ENCODE measurements around the gene AK9.

The AK9 gene

DNA sequence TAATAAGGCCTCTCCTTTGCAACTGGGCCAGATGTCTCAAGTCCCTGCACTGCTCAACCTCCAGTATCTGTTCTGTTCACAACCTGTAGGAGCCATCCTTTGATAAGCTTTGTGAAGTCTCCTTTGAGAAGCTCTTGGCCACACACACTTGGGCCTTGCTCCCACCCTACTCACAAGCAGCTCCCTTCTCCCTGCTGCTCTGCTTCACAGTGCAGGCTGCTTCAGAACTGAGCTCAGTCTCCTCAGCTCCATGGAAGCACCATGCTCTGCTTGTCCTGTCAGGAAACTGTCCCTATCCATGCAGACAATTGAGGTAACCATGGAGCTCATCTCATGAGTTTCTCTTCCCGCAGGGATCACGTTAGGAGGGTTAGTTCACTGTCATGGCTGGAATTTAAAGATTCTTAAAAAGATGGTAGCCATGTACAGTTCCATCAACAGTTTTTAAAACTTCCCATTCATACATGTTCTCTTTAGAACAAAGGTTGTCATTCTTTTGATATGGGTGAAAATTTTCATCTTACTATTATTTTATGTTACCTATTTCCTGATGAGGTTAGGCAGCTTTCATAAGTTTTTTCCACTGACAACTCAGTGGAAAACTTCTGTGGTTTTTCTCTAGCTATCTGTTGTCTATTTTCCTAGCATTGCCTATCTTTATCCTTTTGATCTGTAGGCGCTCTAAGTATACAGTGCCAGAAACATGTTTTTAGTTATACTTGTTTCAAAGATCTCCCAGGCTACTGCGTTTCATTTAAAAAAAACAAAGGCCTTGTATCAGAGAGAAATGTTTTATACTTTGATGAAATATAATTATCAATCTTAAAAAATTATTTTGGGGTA lies 62.6 kb downstream of the AK9 start:
- H3K4me3 ChIP-seq (ENCODE audit: low read depth, low read length): no peak overlapping the region
- TF ChIP-seq, protein P1, sequence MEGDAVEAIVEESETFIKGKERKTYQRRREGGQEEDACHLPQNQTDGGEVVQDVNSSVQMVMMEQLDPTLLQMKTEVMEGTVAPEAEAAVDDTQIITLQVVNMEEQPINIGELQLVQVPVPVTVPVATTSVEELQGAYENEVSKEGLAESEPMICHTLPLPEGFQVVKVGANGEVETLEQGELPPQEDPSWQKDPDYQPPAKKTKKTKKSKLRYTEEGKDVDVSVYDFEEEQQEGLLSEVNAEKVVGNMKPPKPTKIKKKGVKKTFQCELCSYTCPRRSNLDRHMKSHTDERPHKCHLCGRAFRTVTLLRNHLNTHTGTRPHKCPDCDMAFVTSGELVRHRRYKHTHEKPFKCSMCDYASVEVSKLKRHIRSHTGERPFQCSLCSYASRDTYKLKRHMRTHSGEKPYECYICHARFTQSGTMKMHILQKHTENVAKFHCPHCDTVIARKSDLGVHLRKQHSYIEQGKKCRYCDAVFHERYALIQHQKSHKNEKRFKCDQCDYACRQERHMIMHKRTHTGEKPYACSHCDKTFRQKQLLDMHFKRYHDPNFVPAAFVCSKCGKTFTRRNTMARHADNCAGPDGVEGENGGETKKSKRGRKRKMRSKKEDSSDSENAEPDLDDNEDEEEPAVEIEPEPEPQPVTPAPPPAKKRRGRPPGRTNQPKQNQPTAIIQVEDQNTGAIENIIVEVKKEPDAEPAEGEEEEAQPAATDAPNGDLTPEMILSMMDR (IDR thresholded peaks at IDR 0.05; ENCODE audit: borderline replicate concordance, insufficient read depth, low read depth, low read length): no peak

DNA sequence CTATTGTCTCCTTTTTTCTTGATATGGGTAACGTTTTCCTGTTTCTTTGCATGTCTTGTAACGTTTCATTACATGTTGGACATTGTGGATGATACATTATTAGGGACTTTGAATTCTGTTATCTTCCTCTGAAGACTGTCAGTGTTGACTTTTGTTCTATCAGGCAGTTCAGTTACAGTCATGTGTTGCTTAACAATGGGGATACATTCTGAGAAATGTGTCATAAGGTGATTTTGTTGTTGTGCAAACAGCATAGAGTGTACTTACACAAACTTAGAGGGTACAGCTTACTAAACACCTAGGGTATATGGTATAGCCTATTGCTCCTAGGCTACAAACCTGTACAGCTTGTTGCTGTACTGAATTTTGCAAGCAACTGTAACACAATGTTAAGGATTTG lies 64.7 kb downstream of the AK9 start:
- TF ChIP-seq, protein P1 (IDR thresholded peaks at IDR 0.05; ENCODE audit: borderline replicate concordance, insufficient read depth, low read depth, low read length): no peak
- H3K4me3 ChIP-seq (ENCODE audit: low read depth, low read length): no peak overlapping the region

DNA sequence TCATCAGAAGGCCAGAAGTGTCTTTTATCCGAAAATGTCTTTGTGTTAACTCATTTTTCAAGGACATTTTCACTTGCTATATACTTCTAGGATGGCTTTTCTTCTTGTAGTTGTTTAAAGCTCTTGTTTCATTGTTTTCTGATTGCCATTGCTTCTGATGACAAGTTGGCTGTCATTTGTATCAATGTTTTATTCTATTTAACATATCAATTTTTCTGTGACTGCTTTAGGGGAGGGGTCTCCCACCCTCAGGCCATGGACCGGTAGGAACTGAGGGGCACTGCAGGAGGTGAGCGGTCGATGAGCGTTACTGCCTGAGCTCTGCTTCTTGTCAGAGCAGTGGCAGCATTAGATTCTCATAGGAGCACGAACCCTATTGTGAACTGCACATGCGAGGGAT lies 65.8 kb downstream of the AK9 start:
- H3K4me3 ChIP-seq (ENCODE audit: low read depth, low read length): no peak overlapping the region
- TF ChIP-seq, protein P1 (IDR thresholded peaks at IDR 0.05; ENCODE audit: borderline replicate concordance, insufficient read depth, low read depth, low read length): no peak

DNA sequence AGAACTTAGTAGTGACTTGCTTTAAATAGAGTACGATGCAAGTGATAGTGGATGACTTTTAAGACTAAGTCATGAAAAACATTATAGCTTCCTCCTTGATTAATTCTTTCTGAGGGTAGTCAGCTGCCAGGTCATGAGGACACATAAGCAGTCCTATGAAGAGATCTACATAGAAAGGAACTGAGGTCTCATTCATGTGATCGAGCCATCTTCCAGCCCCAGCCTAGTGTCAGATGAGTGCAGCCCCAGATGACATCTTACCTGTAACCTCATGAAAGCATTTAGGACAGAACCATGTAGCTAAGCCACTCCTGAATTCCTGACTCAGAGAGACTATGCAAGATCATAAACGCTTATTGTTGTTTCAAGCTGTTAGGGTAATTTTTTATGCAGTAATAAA lies 67.7 kb downstream of the AK9 start:
- no peak overlapping the region for H3K4me3 ChIP-seq (ENCODE audit: low read depth, low read length)
- TF ChIP-seq, protein P1 (IDR thresholded peaks at IDR 0.05; ENCODE audit: borderline replicate concordance, insufficient read depth, low read depth, low read length): no peak

DNA sequence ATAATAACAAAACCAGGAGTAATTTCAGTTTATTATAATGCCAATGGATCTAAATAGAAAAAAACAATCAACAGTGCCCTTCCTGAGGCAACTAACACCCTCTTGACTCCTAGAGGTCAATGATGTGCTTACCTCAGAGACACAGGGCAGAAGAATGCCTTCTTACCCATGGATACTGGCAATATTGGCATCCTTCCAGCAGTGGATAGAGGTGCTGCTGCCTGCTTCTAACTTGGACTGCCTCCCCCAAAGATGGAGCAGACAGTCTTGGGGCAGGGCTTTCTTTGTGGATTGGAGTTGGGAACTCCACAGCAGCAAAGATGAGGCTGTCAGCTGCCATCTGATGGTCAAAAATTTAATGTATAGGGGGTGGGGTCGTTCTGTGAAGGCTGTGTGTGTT lies 78.7 kb downstream of the AK9 start:
- no peak overlapping the region for H3K4me3 ChIP-seq (ENCODE audit: low read depth, low read length)
- TF ChIP-seq, protein P1 (IDR thresholded peaks at IDR 0.05; ENCODE audit: borderline replicate concordance, insufficient read depth, low read depth, low read length): no peak

DNA sequence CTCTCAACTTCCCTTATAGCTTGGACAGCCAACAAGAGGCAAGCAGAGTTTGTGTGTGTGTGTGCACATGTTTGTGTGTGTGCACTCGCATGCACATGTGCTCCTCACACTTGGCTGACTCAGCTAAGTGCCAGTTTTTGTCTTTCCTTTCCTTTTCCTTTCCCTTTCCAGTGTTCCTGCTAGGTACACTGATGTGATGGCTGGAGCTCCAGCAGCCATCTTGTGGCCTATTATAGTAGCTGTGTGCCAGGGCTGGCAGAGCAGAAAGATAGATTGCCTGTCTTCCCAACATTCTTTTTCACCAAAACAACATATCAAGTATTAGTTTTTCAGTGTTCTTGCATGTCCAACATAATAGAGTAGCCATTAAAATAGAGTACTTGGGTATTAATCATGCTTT lies 79.5 kb downstream of the AK9 start:
- H3K4me3 ChIP-seq (ENCODE audit: low read depth, low read length): no peak overlapping the region
- TF ChIP-seq, protein P1 (IDR thresholded peaks at IDR 0.05; ENCODE audit: borderline replicate concordance, insufficient read depth, low read depth, low read length): no peak

DNA sequence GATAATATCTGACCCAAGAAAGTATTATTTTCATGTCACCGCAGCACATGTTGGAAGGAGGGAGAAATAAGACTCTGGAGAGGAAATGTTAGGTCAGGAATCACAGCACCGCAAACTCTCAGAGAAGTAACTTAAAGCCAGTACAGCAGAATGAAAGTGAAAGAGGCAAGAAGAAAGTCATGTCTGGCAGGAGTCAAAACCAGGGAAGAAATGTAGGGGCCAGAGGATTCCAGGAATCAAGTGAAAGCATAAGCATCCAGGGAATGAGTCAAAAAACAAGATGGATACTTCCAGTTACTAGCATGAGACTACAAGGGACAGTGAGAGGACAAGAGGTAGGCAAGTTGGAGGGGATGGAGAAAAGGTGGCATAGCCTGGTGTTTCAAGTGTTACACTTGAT lies 80.4 kb downstream of the AK9 start:
- TF ChIP-seq, protein P1 (IDR thresholded peaks at IDR 0.05; ENCODE audit: borderline replicate concordance, insufficient read depth, low read depth, low read length): no peak
- H3K4me3 ChIP-seq (ENCODE audit: low read depth, low read length): no peak overlapping the region
